SIG-M5 treated with dmso at 0.1 percent for 504 hours (cell line): ENCODE data around the gene SORCS1.

Source experiments
- DNase-seq: peaks from one replicate; lab custom pipeline; 2025; ENCODE audit not compliant: unreplicated experiment; lab: John Stamatoyannopoulos, UW

SORCS1 gene

DNA sequence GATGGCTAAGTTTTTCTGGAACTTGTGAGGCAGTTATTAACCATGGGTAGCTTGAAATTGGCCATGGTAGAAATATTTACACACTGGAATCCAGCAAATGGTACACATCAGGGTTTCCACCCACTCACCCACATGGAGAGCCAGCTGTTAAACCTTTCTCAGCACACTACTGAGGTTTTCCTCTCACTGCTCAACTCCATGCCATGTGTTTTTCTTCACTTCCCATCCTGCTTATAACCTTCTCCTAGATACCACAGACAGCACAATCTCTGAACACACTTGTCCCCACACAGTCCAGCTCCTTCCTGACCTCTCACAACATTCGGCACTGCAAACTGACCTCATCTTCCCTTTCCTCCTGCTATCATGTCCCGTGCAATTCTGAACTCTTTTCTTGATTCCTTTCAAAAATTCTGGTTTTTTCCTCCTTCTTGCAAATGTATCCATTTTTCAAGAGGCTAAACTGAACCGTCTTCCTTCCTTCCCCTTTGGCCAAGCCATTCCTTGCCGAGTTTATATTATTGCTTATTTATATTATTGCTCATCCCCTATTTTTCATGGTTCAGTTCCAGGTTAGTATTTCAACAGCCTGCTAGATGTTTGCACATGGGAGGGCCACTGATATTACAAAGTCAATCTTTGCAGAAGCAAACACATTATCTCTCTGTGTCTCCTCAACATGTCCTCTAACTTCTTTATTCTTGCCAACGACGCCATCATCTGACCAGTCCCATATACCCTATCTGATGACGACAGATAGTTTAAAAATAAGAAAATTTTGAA lies 606.4 kb downstream of the SORCS1 start:
- no peak for DNase-seq

DNA sequence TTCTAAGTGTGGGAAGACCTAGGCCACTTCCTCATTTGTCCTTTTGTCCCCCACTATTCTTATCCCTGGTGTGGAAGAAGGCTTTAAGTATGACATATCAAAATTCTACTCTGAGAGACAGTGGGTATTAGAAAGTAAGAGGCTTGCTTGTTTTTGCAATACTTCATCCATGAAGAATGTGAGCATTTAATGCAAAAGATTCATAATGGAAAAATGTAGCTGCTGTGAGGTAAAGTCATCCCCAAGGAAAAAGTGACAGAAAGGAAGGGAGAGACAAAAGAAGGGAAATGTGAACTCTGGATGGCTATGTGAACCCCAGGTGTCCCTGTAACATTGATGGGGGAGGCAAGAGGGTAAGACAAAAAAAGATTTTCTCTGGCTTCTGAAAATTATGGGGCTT lies 607.5 kb downstream of the SORCS1 start:
- no peak for DNase-seq

DNA sequence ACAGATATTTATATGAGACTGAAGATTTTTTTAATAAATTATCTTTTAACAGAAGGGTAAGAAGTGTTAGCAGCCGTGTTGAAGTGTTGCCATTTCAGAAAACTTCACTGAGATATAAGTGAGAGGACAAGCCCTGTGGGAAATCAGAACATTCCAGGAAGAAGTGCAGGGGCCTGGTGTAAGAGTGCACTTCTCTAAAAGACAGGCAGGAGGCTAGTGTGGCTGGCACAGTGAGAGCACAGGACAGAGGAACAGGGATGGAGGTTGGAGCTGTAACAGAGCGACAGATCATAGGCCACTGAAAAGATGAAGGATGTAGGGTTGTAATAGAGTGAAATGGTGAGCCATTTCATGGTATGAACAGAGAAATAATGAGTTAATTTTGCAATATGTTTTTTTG lies 608.9 kb downstream of the SORCS1 start:
- DNase-seq: no peak

DNA sequence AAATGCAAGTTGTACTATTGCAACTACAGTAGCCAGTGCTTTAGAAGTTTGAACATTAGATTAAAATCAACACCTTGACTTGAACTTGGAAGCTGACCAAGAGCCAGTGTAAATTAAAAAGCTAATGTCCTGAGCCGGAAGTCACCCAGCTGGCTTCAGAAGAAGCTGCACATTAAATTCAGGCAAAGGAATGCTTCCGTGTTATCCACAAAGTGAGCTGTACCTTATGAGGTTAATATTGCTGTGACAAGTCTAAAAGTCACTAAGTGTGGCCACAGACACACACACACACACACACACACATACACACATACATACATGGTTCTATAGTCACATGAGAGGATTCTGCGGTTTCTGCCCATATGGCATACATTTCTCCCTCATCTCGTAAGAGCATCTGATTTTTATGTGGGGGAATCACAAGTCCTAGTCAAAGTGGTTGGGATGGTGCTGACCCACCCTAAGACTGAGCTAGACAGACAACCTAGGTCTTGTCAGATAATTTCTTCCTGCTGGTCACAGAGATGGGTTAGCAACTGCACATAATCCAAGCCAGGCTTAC lies 612.9 kb downstream of the SORCS1 start:
- DNase-seq: no peak

DNA sequence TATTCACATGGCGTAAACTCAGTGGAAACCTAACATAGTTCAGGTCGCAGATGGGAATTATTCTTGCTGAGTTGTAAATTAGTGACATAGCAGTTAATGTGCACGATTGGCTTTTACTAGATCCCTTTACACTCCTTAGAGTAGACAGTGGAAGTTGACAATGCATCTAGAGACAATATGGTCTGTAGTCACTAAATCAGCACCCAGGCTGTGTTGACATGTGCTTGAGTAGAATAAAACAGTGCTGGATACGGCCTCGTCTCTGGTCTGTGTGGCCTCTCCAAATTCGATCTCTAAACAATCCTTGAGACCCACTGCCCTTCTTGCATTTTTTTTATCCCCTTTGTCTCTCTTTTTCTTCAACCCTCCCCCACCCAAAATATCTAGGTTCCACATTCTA lies 615.7 kb downstream of the SORCS1 start:
- DNase-seq: no peak

DNA sequence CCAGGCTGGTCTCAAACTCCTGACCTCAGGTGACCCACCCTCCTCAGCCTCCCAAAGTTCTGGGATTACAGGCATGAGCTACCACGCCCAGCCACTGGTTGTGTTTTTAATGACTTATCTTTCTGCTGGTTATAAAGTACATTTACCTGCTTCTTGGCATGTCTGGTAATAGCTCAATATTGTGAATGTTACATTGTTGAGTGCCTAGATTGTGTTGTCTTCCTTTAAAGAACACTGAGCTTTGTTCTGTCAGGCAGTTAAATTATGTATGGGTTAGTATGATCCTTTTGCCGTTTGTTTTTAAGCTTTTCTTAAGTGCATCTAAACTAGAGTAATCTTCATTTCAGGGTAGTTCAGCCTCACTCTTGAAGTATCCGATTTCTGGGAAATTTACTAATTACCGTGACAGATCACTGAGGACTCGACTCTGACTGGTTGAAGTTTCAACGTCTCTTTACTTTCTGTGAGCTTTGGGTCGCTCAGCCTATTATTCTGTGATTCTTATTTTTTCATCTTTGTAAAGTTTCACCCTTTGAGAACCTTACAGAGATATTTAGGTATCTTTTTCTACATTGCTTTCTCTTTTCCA lies 617.4 kb downstream of the SORCS1 start:
- no peak for DNase-seq

DNA sequence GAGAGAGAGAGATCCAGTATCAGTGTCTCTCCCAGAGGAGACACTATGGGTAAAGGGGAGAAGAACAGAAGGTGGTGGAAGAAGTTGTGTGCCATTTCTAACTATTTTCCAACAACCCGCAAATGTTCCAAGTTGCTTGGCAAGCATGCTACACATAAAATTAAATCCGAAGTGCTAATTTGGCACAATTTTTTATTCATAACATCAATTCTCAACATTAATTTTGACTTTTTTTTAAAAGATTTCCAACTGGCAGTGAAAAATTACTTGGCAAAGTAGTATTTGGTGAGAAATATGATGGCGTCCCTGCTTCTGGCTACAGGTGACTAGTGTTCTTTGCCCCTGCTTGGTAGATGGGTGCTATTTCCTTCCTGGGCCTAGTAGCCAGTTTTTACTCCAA lies 622.0 kb downstream of the SORCS1 start:
- DNase-seq: no peak

DNA sequence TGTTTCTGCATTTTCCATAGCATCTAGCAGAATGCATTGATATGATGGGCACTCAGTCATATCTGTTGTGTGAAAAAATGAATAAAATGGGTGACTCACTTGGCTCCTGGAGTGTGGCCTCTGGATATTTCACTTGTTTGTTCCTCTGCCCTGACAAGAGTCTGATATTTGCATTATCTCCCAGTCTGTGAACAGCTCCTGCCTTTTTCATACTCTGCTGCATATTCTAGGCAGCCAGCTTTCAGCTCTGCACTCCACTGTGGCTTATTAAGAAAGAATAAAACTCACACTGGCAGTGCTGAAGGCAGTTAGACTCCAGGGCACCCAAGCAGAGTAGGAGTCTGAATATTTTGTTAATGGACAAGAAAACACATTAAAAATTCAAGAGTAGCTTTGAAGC lies 623.9 kb downstream of the SORCS1 start:
- no peak for DNase-seq

DNA sequence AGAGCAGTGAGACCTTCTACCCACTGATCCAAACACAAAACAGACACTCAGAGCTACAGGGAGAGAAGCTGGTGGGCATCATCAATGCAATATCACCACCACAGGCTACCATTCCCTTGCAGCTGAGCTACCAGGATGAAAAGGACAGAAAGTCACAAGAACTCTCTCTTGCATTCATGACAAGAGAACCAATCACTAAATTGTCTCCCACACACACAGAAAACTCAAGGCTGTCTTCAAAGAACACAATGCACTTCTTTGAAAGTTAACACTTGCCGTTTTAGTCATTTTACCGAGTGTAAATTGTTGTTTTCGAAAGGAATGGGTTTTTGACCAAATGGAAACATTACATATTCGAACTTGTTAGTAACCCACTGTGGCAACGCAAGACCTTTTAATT lies 626.6 kb downstream of the SORCS1 start:
- no peak for DNase-seq

DNA sequence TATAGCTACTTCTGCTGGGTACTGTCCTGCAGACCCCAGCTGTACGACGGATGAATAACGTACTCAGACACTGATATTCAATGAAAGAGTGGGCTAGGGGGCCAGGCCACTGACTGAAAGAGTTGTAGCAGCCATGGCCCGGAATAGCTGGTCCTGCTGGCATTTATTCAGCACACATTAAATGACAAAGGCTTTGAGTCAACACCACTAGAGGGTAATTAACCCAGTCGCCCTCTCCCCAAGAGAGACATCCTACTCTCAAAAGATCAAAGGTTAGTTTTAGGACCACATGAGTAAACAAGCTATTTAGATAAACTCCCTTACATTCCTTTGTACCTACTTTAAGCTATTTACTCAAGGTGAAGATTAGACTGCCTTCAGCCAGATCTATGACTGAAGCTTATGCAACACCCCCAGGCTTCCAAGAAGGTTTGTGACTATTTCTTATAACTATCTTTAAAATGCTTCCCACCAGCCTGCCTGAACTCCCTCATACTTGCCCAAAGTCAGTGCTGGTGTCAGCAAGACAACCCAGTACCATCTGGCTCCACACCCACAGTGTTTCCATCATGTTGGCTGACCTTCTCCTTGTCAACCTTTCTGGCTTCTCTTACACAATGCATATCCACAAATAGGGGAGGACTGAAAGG lies 629.1 kb downstream of the SORCS1 start:
- DNase-seq: no peak

DNA sequence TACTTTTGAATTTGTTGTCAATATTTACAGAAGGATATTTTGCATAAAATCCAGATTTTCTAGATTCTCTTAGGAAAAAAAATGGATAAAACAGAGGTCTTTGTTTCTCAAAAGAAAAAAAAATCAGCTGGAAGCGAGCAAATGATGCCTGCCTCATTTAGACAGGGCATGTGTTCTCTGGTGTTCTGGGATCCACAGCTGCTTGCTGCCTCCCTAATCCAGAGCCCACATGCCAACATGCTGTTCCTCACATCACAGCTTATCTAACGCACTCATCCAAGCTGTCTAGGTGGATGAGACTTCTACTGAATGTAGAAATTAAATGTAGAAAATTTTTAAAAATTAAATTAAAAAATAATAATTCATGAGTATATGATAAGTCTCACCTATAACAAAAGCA lies 630.1 kb downstream of the SORCS1 start:
- DNase-seq: no peak

DNA sequence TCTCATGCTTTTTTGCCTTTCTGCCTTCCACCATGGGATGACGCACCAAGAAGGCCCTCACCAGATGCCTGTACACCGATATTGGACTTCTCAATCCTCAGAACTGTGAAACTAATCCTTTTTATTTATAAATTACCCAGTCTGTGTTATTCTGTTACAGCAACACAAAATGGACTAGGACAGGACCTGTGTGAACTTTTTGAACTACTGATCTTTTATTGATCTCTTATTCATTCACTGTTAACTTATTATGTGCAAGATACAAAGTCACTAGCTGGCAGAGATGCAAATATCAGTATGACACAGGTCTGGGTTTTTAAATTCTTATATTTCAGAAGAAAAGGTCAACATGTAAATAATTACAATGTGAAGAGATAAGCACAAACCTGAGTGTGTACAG lies 635.8 kb downstream of the SORCS1 start:
- DNase-seq: no peak

DNA sequence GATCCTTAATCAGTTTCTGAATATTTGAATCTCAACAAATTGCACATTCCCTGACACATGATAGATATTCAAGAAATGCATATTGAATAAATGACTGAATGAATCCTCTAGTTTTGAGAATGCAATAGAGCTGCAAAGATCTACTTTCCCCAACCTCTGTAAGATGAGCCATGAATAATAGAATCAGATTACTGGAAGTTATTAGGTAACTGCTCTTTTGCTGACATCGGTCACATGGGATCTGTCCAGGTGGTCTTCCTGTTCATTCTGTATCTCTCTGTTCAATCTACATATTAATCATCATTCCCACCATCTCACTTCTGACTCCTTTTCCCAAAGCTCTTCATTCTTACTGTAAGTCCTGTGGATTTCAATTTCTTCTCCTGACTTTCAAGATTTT lies 638.7 kb downstream of the SORCS1 start:
- DNase-seq: no peak
